HG03460 (cell line): ENCODE data around the gene PRDM8.

ENCODE experiments used
- ATAC-seq: cut with Tn5 transposase; IDR thresholded peaks from one replicate; pipeline ENCODE4 v1.9.1; 2021; ENCODE audit not compliant: unreplicated experiment

PRDM8 gene

DNA sequence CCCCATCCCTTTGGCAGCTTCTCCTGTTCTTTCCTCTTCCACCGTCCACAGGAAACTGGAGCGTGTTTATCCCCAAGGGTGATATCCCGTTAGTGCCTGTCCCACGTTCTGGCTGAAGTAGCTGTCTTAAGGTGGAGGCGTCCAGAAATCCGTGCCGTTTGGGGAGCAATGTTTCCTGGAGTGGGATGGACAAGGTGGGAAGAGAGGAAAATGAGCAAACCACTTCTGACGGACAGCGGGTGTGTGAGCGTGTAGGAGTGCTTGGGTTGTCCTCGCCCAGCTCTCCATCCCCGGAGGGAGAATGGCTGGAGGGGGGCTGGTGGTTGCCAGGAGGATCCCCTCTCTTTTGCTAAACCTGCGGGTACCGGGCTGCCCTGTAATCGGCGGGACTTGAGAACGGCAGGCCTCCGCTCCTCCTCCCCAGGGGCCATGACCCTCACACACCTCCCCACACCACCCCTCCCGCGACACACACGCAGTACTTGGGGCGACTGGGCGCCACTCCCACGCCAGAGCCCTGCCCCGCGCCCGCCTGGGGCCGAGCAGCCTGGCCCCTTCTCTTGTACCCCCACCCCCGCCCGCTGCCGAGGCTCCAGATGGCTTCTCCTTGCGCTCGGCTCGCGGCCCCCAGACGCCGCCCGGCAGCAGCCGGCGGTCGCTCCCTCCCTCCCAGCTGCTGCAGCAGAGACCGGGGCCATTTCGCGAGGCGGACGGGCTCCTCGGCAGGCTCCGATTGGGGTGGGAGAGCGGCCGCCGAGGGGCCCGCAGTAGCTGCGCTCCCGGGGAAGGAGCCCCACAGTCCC lies 13.9 kb upstream of the PRDM8 start:
- peak; percentile 25 for ATAC-seq

DNA sequence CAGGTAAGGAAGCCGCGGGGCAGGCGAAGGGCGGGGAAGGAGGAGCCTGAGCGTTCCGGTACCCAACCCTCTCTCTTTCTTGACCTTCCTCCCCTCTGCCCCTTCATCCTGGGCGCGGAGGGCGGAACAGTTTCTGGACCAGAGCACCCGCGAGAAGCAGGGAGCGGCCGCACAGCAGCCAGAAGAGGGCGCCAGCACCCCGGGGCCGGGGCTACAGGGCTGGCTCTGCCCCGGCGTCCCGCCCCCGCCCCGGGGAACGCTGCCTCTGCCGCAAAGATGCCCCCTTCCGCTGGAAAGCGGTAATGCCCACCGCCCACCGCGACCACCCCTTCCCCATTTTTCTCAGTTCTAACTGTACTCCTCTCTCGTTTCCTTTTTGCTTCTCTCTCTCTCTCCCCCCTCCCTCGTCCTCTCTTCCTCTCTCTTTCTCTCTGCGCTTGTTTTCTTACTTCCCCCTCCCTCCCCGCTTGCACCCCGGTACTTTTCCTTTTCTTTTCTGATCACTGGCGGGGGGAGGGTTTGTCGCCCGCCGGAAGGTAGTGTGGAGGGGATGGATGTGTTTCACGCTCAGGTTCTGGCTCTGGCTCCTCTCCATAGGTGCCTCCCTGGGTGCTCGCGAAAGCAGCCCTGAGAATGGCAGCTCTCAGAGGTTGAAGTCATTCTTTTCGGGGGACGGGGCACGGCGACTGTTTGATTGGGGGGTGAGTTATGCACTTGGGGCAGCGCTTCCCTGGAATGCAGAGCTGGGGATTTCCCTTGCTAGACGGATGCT lies 13.1 kb upstream of the PRDM8 start:
- peak; percentile 89 for ATAC-seq

DNA sequence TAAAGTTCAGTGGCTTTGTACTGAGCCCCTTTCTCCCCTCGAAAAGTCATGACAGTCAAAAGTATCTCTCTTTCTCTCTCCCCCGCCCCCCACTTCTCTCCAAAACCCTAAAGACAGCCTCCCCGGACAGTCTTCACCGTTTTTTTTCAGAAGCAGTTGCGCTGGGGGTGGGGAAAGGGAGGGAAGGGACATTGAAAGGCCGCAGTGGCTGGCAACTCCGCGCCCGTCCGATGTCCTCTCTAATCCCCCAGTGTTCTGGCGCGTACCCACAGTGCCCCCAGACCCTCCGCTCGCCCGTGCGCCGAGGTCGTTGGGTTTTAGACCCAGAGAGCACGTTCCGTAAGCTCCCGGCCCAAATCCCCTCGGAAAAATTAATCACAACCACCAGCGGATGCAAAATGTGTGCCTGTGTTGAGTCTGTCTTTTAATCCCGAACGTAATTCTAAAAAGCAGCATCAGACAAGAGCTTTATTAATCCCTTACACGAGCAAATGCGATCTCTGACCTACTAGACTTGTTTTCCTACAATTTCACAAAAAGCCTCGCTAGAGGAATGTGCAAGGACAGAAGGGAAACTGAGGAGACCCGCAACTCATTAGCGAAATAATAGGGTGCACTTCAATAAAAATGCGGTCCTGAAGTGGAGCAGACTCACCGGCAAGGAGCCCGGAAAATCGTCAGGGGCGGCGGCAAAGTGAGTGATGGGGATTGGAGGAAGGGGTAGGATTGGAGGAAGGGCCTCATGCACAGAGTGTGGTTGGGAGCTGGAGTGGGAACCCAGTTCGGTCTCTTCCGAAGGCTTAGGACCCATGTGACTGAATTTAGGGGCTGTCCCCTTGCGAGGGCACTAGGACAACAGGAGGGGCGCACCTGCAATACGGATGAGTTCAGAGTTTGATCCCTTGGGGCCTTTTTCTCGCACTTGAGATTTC lies 12.2 kb upstream of the PRDM8 start:
- ATAC-seq, result no peak

DNA sequence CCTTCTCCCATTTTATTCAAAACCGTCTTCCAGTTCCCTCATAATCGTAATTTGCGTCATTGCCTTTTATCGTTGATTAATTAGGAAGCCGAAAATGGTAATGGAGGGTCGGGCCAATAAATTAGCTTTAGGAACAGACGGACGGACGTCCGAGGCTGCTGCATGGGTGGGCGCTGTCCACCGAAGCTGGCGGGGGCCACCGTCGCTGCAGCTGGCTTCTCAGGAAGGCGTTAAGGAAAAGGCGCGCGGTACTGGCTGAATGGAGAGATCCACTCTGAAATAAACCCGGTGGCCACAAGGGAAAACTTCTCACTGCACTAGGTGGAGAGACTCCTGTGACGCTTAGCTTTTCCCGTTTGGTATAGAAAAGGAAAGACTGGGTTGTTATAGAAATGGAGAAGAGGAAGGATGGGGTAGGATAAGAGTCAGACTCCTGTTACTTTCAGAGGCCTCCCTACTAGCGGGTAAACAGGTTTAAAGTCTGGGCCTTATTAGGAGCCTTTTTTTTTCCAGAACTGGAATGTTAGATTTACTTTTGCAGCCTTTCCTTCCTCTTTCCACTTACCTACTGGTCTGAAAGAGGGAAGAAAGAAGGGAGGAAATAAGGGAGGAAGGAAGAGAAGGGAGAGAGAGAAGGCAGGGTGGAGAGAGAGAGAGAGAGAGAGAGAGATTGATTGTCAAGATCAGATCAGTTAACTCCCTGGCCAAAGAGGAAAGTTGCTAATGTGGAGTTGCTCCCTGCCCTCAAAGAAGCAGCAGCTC lies 11.3 kb upstream of the PRDM8 start:
- ATAC-seq, result no peak

DNA sequence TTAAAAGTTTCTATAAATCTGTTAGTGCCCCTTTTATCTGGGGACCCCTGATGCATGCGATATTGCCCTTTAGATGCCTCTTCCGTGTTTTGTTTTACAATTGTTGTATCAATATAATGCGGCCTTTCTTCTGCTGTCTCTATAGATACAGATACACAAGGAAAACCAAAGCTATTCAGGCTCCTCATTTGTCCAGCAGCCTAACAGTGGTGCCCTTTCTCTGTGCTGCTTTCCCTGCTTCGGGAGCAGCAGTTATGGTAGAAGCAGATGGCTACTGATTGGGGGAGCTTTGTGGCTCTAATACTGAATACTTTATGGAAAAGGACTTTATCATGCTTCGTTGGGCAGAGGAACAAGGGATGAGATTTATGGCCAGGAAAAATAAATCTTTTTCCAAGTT lies 10.6 kb upstream of the PRDM8 start:
- ATAC-seq, result no peak

DNA sequence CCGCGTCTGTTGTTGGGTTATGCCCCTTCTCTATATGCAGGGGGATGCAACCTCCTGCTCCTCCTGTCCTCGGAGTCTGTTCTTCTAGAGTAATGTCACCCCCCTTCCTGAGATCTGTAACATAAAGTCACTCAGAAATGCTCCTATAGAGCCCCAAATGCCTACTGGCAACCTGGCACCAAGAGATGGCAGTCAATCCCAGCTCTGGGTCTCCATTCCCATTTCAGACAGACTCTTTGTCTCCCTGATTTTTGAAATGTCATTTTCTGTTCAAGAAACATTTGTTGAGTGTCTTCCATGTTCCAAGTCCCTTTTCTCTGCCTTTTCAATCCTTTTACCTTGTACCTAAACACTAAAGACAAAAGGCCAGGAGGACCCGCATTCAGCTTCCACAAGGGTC lies 9.6 kb upstream of the PRDM8 start:
- ATAC-seq, result no peak

DNA sequence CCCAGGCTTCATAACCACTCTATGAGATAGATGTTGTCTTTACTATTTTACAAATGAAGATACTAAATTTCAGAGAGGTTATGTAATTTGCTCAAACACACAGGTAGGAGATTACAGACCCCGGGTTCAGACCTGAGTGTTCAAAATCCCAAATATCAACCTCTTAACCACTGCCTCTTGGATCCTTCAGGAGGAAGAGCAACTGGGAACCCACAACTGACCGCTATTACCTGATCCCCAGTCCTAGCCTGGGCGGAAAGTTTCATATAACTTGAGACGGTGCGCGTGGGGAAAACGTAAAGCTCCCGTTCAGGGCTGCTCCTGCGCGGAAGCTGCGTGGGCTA lies 8.9 kb upstream of the PRDM8 start:
- ATAC-seq, result no peak

DNA sequence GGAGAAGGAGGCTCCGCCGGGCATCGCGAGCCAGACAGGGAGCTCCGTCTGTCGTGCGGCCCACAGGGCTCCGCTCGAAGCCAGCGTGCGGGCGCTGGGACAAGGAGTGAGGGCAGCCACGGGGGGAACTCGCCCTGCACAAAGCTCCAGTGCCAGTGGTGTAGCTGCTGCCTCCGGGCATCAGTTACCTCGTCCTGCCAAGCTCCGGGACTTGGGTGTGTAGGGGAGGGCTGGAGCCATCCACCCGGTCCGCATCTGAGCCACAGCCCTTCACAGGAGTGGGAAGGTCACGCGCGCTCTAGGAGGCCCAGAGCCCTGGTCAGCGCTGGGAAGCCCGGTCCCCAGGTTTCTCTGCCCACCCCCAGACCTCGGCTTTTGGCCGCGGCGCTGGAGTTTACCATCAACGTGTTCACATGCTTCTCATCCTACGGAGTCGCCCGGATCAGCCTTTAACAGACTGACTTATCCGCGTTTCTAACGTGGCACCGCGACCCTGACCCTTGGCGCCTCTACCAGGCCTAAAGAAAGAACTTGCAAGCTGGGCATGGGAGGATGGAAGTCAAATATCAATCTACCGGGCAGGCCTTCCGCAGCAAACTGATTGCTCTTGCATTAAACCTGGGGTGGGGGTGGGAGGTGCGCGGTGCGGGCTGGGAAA lies 8.4 kb upstream of the PRDM8 start:
- no peak for ATAC-seq

DNA sequence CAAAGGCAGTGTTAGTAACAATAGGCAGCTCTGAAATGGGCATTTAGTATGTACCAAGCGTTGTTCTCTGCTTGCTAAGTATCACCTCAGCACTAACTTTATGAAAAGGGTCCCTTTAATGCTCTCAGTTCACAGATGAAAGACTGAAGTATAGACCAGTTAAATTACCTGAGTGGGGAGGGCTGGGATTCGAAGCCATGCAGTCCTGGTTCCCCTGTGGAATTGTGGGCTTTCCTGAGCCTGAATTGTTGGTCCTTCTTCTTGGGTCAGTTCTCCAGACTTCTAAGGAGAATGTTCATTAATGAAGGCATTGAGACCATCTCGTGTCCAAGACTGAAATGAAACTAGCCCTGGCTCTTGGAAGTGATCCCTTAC lies 7.7 kb upstream of the PRDM8 start:
- ATAC-seq, result no peak

DNA sequence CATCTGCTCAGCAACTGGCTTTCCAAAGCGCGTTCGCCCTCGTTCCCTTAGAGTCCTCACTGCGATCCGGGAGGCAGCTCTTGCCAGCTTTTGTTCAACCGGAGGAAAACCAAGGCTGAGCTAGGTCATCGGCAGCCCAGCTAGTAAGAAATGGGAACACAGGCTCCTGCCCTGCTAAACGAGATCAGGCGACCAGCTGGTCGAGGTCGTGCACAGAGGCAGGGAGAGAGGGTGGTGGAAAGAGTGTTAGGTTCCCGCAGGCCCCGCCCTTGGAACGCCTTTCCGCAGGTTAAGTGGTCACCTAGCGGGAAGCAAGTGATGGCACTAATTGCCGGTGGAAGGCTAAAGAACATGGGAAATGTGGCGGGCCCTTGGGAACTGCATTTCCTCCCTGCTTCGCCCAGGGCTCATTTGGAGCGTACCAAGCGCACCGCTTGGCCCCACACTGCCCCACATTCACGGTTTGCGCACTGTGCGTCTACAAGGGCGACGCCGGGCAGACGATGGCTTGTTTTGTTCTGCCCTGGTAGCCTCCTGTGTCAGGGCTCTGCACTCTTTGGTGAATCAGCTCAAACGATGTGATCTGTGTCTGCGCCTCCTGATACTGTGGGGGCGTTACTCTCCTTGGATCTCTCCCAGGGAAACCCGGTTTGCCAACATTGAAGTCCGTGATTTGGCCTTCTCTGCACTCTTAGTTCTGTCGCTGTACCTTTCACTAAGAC lies 7.2 kb upstream of the PRDM8 start:
- no peak for ATAC-seq

DNA sequence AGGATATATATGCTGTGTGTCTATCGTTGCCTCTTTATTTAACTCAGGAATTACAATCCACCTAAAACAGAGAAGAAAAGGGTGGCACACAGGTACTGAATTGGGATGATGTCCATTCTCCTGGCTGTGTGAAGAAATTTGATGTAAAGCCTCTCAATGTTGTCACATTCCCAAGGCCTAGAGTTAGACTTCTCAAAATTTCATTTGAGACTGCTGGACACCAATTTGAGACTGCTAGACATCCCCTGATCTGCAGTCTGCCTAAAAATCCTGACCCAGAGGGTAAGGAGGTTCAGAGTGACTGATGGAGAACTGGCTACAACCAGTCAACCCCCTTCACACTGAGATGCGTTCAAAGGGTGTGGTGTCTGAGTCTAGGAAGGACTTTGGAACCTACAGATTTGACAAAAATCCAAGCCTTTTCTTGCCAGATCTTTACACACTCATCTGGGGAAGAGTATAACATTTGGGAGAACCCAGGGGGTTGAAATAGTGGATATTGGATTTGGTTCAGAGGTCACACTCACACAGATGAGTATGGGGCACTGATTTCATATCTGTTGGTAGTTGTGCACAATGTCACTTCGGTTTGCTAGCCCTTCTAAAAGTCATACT lies 4.9 kb upstream of the PRDM8 start:
- no peak for ATAC-seq

DNA sequence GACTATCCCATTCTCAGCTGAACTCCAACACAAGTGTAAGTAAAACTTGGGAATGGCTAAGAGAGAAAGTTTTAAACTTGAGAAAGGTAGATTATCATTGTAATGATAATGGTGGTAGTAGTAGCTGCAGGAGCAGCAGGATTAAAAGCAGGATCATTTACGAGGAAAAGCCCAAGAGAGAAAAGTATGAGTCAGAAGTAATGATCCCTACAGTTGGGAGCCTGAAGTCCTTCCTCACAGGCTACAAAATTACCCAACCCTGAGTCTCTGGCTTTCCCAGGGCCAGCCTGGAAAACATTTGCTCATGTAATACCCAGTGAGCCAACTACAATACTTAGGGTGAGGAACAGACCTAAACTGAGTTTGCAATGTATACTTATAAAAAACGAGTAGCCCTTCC lies 4.4 kb upstream of the PRDM8 start:
- no peak for ATAC-seq

DNA sequence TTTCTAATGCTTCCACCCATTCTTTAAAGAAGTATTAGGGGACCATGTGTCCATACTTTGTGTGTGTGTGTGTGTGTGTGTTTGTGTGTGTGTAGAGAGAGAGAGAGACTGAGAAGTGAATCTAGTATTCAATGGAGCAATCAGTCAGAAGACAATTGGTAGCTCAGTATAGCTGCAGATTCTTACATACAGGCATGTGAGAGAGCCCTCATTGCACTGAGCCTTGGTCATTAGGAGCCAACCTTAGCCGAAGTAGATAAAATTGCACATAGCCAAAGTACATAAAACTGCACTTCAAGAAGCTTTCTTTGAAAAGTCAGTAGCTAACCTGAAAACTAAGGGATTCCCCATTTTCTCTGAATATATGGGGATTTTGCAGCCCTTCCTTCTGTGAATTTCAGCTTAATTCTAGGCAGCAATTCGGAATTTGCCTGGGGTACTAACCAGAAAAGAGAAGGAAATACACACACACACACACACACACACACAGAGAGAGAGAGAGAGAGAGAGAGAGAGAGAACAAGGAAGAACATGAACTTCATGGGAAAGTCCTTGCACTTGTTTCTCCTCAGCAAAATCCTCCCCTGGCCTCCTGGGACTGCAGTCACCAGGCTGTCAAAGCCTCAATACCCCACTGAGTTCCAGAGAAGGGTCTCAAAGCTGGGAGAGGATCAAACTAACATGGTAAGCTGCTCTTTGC lies 1.7 kb upstream of the PRDM8 start:
- ATAC-seq, result no peak

DNA sequence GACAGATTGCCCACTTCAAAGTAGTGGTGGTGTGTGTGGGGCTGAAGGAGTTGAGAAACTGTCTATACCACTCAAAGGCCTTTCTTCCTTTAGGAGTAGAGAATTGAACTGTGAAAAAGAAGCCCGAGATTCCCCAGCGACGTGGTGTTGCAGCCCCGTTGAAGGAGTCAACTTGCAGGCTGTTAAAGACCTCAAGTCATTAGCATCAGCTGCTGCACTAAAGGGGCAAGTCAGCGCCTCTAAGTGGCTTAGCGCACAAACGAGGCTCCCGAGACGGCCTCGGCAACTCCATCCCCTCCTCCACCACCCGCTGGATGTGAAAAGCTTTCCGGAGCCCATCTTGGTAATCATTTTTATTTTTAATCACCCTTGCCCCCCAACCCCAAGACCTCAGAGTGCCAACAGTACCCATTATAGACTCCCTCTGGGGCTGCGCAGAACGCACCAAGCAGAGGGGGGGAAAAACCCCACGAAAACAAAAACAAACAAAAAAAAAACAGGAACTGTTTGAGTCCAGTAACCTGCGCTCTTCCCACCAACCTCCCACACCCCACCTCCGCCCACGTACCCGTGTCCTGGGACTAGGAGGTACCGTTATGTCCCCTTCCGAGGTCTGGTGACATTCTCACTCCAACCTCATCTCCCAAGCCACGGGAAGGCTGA lies 913 bp upstream of the PRDM8 start:
- no peak for ATAC-seq

DNA sequence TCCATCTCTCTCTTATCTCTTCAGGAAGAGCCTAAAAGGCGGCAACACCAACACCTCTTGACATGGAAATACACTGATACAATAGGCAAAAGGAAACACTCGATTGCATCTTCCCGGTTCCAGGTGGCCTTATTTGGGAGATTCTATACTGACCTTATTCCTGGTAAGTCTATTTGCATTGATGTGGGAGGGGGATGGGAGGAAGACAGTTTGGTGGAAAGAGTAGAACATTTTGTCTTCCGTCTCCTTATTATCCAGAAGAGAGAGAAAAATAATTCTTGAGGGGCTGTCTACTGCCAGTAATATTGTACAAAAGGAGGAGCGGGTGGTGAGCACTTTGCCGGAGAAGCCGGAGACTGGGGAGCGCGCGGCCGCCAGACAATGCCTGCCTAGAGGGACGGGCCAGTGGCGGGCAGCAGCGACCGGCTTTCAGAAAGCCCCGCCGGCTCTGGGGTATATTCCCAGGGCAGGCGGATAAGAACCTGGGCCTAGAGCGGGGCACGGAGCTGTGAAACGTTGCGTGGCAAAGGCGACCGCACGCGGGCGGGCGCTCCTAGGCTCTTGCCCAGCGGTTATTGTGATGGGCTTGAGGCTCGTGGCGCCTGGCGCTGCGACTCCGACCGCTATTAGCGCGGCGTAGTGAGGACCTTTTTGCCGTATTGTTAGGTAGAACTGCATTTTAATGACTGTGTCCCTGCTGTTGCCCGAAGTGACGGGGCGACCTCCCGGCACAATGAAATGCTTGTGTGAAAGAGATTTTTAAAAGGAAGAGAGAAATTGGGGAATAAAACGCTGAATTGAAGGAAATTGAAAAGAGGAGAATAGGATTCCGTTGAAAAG lies 518 bp downstream of the PRDM8 start:
- no peak for ATAC-seq

DNA sequence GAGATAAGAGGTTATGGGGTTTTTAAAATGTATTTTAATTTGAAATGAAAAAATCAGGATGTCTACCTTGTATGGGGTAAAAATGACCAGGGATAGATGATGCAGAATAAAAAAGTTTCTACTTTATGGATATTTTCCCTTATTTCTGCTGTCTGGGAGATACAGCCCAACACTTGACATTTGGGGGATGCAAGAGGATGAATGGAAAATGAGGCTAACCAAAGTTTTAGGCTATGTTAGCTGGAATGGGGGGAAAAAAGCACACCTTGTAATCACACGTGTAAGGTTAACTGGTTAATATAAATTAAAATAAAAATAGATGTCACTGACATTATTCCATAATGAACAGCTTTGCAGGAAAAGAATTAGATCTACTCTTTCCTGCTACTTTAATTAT lies 1.1 kb downstream of the PRDM8 start:
- ATAC-seq, result no peak

DNA sequence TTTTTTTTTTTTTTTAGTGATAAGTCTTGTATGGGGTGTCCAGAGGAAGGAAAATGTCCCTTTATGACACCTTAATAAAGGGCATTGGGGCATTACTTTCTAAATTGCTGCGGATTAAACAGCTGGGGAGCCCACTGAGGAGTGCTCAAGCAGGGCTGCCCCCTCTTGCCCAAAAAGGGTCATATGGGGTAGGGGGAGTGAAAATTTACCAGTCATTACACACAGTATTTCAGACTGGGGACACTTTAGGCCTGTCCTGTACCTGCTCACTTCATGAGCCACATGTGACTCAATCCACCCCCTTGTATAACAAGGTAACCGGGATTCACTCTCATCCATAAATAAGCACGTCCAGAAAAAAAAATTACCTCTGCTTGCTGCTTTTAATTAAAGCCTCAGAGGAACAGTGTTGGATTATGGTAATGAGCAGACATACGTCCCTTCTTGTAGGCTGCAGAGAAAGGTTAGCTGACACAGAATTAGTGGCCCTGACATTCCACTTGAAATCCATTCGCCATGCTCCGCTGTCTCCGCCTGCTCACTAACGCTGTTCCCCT lies 1.8 kb downstream of the PRDM8 start:
- no peak for ATAC-seq
